GM21390 (cell line): ENCODE results near the gene EVC.
"Not testable (repeated sequence)": the region's sequence is repeated elsewhere in the genome, so short reads cannot be mapped to it uniquely, and the experiment has no call there.

Experiments
- ATAC-seq: cut with Tn5 transposase; IDR thresholded peaks from one replicate; pipeline ENCODE4 v1.9.1; 2021; ENCODE audit not compliant: unreplicated experiment

The EVC gene

DNA sequence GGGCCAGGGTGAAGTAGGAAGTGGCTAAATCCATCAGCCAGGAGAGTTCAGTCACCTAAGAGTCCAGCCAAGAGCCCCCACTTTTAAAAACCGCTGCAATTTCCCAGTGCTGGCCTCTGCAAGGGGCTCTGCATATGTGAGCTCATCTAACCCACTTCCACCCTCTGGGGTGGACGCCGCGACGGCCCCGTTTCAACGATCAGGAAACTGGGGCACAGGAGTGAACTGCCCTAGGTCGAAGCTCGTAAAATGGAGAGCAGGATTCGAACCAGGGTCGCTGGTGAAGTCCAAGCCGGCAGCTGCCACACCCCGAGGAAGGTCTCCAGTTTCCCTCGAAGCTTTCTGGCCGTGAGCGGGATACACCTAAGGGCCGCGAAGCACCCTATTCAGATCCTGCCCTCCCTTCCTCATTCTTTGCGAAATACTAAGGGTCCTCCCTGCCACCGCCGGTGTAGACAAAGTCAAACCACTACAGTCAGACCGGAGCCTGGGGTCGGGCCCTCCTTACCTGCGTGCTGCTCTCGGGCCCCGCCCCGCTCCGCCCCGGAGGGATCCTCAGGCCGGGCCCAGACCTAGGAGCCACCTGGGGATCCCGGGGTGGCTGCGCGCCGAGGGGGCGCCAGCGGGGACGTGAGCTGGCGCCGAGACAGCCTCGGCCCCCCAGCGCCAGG, 3.1 kb upstream of the EVC start:
- ATAC-seq, result no peak

- ATAC-seq, result no peak
These were observed 2.4 kb upstream of the EVC start, which contains the start of gene EVC2 for GRCh38 chr4:5708449-5709206. EVC2 (minus strand) TSS chr4:5708559; CDS start chr4:5708513, 46 bp downstream.

GRCh38 chr4:5709207-5709575, 1.8 kb upstream of the EVC start:
- ATAC-seq, result no peak

GRCh38 chr4:5710065-5710960, 688 bp upstream of the EVC start:
- no peak for ATAC-seq

- peak; percentile 16 for ATAC-seq
These were observed 631 bp downstream of the EVC start for GRCh38 chr4:5711479-5712184.

DNA sequence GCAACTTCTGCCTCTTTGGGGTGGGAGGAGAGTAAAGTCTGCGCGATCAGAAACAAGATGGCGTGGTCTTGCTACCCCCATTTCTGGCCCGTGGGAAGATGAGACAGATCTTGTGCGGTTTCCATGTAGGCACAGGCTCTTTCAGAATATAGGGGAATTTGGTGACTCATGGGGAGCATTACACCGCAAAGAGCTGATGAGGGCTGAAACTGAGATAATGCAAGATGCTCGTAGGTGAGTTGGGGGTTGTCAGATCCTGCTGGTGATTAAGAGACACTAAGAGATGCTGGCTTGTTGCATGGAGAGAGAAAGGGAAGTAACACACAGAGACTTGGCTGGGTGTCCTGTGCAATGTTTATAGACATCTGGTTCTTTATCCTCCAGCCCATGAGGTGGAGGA, 1.5 kb downstream of the EVC start:
- peak; percentile 44 for ATAC-seq

GRCh38 chr4:5712931-5713330, 1.9 kb downstream of the EVC start:
- no peak for ATAC-seq

DNA sequence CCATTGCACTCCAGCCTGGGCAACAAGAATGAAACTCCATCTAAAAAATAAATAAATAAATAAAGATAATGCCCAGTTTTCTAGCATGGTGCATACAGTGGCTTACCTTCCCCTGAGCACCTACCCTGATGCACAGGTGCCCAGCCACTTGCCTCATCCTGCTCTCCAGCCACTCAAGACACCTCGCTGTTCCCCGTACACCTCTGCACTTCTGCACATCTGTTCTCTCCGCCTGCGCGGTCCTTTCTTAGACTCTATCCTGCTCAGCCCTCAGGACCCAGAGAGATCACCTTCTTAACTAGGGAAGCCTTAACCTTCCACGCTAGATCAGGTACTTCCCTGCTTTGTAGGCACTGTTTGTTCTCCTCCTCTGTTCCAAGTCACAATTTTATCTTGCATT, 2.9 kb downstream of the EVC start:
- no peak for ATAC-seq

GRCh38 chr4:5715357-5715756, 4.4 kb downstream of the EVC start:
- no peak for ATAC-seq

DNA sequence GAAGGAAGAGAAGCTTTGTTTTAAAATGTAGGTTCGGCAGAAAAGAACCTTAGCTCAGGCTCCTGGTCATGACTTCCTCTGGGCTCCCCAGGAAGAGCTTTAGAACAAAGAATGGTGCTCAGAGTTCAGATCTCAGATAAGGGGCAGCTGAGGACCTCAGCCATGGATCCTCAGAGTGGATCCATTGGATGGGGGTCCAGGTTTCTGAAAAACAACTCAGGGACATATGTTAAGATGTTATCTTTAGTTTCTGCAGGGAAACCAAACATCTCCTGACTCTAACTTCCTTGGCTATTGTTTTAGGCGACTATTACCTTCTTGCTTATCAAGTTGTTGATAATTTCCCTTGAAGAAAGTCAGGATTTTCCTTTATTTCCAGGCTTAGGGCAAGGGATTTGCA, 5.4 kb downstream of the EVC start:
- no peak for ATAC-seq

DNA sequence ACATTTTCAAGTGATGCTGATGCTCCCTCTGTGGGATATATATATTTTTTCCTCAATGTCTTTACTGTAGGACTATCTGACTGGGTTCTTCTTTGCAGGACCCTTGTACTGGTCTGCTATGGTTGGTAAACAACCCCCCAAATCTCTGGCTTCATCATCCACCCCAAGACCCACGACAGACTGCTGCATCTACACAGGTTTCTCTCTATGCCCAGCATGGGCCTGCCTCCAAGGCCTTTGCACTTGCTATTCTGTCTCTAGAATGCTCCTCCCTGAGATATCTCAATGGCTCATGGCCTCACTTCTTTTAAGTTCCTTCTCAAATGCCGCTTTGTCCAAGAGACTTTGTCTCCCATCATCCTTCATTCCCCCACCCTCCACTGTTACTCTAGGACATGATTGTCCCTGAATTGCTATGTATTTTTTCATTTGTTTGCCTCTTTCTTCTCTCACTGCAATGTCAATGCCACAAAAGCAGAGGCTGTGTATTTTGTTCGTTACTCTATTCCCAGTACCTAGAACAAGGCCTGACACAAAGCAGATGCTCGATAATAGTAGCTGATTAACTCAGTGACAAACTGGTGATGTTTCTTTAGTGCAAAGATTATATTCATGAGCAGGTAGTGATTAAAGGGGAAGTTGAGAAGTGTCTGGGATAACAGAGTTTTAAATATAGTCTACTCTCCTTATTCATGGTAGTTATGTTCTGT, 6.6 kb downstream of the EVC start:
- no peak for ATAC-seq

GRCh38 chr4:5718411-5718810, 7.4 kb downstream of the EVC start:
- ATAC-seq, result no peak

- no peak for ATAC-seq
These were observed 8.5 kb downstream of the EVC start for GRCh38 chr4:5719350-5720055.

- ATAC-seq, result no peak
These were observed 9.3 kb downstream of the EVC start for GRCh38 chr4:5720157-5720850.

DNA sequence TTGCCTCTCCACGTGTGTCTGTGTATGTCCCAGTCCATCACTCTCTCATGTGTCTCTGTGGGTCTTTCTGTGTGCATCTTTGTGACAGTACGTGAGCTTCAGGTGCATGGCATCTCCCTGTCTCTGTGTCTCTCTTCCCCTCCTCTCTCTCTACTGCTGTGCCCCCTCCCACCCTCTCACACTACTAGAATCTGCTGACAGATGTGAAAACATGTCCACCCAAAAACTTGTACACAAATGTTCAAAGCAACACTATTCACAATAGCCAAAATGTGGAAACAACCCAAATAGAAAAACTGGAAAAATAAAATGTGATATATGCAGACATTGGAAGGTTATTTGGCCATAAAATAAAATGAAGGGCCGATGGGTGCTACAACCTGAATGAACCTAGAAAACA, 10.0 kb downstream of the EVC start:
- ATAC-seq, result no peak

DNA sequence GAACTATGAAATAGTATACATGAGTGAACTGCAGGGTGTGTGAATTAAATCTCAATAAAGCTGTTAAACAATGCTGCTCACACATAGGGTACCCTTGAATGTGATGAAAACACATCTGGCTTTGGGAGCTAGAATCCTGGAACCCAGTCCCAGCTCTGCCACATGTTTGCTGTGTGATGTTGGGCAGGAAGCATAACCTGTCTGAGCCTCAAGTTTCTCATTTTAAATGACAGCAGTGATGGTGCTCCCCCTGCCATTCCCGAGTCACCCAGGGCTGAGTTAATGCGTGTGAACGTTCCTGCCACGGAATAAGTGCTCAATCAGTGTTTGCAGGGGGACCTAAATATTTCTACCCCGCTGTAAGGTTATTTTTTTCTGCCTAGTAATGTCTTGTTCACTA, 10.9 kb downstream of the EVC start:
- no peak for ATAC-seq

- ATAC-seq, result no peak
These were observed 11.3 kb downstream of the EVC start for GRCh38 chr4:5722328-5722727.

- ATAC-seq, result no peak
These were observed 13.4 kb downstream of the EVC start for GRCh38 chr4:5724377-5724776.

DNA sequence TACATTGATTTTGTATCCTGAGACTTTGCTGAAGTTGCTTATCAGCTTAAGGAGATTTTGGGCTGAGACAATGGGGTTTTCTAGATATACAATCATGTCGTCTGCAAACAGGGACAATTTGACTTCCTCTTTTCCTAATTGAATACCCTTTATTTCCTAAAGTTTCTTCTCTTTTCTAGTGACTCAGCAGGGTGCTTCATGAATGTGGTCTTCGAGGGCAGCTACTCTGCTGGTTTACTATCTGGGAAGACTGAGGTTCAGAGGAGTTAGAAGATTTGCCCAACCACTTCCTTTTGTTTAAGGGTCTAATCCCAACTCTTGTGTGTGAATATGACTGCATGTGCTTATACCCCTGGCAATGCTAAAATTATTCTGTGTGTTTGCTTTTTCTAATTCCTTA, 17.4 kb downstream of the EVC start:
- ATAC-seq, result not testable (repeated sequence)
